ENCODE measurements around the gene AUH.

- no peak for TF ChIP-seq EZH2 (IDR thresholded peaks at IDR 0.05; ENCODE audit: low read length, missing control alignments)
- no peak for TF ChIP-seq CTCF (conservative IDR thresholded peaks at IDR 0.05 in 1 of 2, IDR thresholded peaks at IDR 0.05 in 1 of 2; ENCODE audit: low read depth in 1 of 2, low read length in 2 of 2)
Observed at GRCh38 chr9:91336786-91337185, 24.9 kb downstream of the AUH start.

Data from fibroblast of lung (primary cell).